SJCRH30 (cell line): ENCODE data around the gene SH3D19. TPM values are rescaled to one million over a fixed set of nuclear protein-coding genes. Genes with fewer than 3 reads are reported as not detected.
"Not testable (repeated sequence)": the region's sequence is repeated elsewhere in the genome, so short reads cannot be mapped to it uniquely, and the experiment has no call there.

Experiments
- DNase-seq, 2 experiments: peaks; one replicate each; pipeline ENCODE4 v3.0.0-alpha.2; 2015 to 2020
- H3K27ac ChIP-seq: fragments of 250-450 bp; sonication (Bioruptor Pico); 2 replicates; pipeline ENCODE4 v1.5.1; 2020; ENCODE audit warnings: mild to moderate bottlenecking, moderate library complexity
- H3K27me3 ChIP-seq: fragments of 250-450 bp; sonication (Bioruptor Pico); 2 replicates; pipeline ENCODE4 v1.5.1; 2020; ENCODE audit warnings: mild to moderate bottlenecking, moderate library complexity
- H3K36me3 ChIP-seq: fragments of 250-450 bp; sonication (Bioruptor Pico); 2 replicates; pipeline ENCODE4 v1.5.1; 2020; ENCODE audit warnings: mild to moderate bottlenecking, moderate library complexity
- H3K4me1 ChIP-seq: fragments of 250-450 bp; sonication (Bioruptor Pico); 2 replicates; pipeline ENCODE4 v1.5.1; 2020; ENCODE audit warnings: mild to moderate bottlenecking, moderate library complexity
- H3K4me3 ChIP-seq: fragments of 250-450 bp; sonication (Bioruptor Pico); 2 replicates; pipeline ENCODE4 v1.5.1; 2020; ENCODE audit warnings: mild to moderate bottlenecking, moderate library complexity
- H3K9me3 ChIP-seq: fragments of 250-450 bp; sonication (Bioruptor Pico); replicated peaks from 2 replicates; pipeline ENCODE4 v1.5.1; 2020; ENCODE audit warnings: mild to moderate bottlenecking, moderate library complexity
- total RNA-seq: library from RNA; depleted of rRNA; stranded (reverse); fragments of >200 nt; shearing (Covaris generic); gene quantifications from 2 replicates; pipeline ENCODE4 v1.2.3, GENCODE V29; 2014

SH3D19 gene
- total RNA-seq, 1 experiment from 2014 or later, result 4.7 TPM

DNA sequence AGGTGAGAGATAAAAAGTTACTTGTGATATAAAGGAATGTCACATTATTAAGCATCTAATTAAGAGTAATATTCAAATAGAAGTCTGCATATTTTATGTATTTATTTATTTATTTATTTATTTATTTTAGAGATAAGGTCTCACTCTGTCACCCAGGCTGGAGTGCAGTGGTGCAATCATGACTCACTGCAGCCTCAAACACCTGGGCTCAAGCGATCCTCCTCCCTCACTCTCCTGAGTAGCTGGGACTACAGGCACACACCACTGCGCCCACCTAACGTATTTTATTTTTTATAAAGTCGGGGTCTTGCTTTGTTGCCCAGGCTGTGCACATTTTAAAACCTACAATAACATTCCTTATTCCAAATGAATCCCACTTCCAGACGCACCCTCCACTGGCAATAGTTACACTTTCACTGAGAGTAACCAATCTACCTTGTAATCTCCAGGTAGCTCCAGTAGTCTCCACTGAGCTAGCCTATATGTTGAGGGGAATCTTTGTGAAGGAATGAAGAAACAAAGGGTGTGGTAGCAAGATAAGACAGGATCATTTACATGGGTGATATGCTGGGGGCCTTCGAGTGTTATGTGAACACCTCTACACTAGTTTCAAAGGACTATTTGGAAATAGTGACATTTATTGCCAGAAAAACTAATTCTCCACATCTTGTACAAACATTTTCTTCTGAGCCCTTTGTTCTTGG lies 11.9 kb downstream of the SH3D19 start:
- Histone ChIP-seq H3K27ac (no peak overlapping the region), H3K36me3 (no peaks in the 10 kb centered on the region), H3K4me1 (peaks cover 7% of the 10 kb centered on the region; the same call in 1 of the 2 replicates), H3K27me3 (no peaks in the 10 kb centered on the region), H3K9me3 (no peaks in the 10 kb centered on the region), H3K4me3 (no peak overlapping the region)
- DNase-seq, result no peak

DNA sequence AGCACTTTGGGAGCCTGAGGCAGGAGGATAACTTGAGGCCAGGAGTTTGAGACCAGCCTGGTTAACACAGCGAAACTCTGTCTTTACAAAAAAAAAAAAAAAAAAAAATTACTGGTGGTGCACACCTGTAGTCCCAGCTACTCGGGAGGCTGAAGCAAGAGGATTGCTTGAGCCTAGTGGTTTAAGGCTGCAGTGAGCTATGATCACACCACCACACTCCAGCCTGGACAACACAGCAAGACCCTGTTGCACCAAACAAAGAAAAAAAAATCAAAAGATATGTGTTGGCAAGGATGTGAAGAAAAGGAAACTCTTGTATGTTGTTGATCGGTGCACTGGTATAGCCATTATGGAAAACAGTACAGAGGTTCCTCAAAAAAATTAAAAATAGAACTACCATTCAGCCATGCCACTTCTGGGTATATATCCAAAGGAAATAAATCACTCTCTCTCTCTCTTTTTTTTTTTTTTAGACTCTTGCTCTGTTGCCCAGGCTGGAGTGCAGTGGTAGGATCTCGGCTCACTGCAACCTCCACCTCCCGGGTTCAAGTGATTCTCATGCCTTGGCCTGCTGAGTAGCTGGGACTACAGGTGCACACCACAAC lies 15.2 kb downstream of the SH3D19 start:
- Histone ChIP-seq H3K27ac (no peak overlapping the region), H3K36me3 (no peaks in the 10 kb centered on the region), H3K4me3 (no peak overlapping the region), H3K27me3 (no peaks in the 10 kb centered on the region), H3K4me1 (no peaks in the 10 kb centered on the region), H3K9me3 (no peaks in the 10 kb centered on the region)
- no peak for DNase-seq

DNA sequence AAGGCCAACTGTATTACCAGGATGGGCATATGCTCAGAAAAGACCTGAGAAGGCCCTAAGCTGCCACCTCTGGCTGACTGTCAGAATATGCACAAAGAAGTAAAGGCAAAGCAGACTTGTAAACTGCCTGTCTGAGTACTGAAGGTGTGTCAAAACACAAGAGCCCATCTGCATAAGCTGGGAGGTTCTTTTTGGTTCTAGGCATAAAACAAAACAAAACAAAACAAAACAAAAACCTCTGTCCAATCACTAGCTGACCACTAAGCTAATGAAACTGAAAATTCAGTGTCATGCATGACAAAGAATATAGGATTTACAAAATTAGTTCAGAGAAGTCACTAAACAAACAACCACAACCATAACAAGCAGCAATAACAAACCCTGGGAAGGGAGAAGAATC lies 20.6 kb downstream of the SH3D19 start:
- Histone ChIP-seq H3K36me3 (no peaks in the 10 kb centered on the region), H3K27ac (no peak overlapping the region), H3K4me3 (no peak overlapping the region), H3K9me3 (no peaks in the 10 kb centered on the region), H3K27me3 (no peaks in the 10 kb centered on the region), H3K4me1 (no peaks in the 10 kb centered on the region)
- no peak for DNase-seq

DNA sequence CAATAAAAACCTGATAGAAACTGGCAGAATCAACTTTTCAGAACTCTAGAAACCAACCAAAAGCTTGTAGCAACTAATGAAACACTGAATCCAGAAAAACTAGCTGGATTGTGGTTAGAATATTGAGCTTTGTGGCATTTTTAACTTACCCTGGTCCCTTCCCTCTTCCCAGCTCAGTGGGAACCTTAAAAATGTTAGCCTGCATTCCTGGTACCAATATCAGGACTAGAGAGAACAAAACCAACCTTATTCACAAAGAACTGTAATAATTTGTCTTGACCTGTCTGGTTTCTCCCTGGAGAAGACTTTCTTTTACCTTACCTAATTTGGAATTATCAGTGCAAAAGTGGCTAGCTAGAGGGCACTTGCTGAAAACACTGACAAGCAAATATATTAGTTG lies 21.2 kb downstream of the SH3D19 start:
- no peaks in the 10 kb centered on the region for H3K27me3 ChIP-seq
- no peaks in the 10 kb centered on the region for H3K36me3 ChIP-seq
- H3K4me1 ChIP-seq, result no peaks in the 10 kb centered on the region
- no peak overlapping the region for H3K27ac ChIP-seq
- no peak overlapping the region for H3K4me3 ChIP-seq
- DNase-seq, result no peak
- H3K9me3 ChIP-seq, result no peaks in the 10 kb centered on the region

- Histone ChIP-seq H3K9me3 (no peaks in the 10 kb centered on the region), H3K27me3 (no peaks in the 10 kb centered on the region), H3K36me3 (no peaks in the 10 kb centered on the region), H3K4me3 (no peak overlapping the region), H3K4me1 (no peaks in the 10 kb centered on the region), H3K27ac (no peak overlapping the region)
- no peak for DNase-seq
Measured at GRCh38 chr4:151302432-151302831, 23.0 kb downstream of the SH3D19 start.

DNA sequence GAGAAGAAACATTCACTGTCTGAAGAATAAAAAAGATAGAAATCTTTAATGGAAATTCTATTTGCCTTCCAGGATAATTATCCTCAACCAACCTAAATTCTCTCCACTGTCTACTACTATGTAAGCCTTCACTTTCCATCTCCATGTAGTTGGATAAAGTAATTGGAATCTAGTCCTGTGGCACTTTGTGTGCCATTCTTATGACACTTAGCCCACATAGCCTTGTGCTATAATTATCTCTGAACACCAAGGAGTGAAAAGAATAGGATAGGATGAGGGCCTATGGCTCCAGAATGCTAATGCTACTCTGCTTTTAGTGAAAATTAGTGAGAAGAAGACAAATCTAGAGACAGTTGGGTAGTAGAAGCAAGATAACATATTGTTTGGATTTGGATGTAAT lies 28.2 kb downstream of the SH3D19 start:
- no peak for DNase-seq
- no peaks in the 10 kb centered on the region for H3K36me3 ChIP-seq
- no peaks in the 10 kb centered on the region for H3K9me3 ChIP-seq
- H3K27ac ChIP-seq, result no peak overlapping the region
- no peaks in the 10 kb centered on the region for H3K4me1 ChIP-seq
- no peaks in the 10 kb centered on the region for H3K27me3 ChIP-seq
- no peak overlapping the region for H3K4me3 ChIP-seq

DNA sequence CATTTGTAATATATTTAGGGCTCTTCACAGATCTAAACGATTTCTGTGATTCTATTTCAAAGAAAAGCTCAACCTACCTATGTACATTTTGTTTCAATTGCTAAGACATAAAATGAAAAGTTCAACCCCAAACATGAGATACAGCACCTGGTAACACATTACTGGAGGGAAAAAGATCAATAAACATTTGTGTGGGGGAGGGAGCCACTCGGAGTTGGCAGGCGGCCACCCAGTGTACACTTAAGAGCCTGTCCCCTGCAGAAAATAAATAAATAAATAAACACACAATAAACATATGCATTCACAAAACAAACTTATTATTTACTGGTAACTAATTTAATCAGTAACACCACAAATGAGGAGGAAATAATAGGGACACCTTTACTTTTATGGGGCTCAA lies 29.2 kb downstream of the SH3D19 start:
- no peak overlapping the region for H3K27ac ChIP-seq

GRCh38 chr4:151294833-151295496 lies 30.4 kb downstream of the SH3D19 start:
- Histone ChIP-seq H3K27ac (no peak overlapping the region), H3K4me3 (no peak overlapping the region), H3K9me3 (no peaks in the 10 kb centered on the region), H3K4me1 (no peaks in the 10 kb centered on the region), H3K36me3 (no peaks in the 10 kb centered on the region), H3K27me3 (no peaks in the 10 kb centered on the region)
- DNase-seq, result no peak

More for the DNA sequence above, 29.2 kb downstream of the SH3D19 start:
- Histone ChIP-seq H3K4me1 (no peaks in the 10 kb centered on the region), H3K27me3 (no peaks in the 10 kb centered on the region), H3K4me3 (no peak overlapping the region), H3K36me3 (no peaks in the 10 kb centered on the region), H3K9me3 (no peaks in the 10 kb centered on the region)
- DNase-seq, result no peak

- no peak overlapping the region for H3K4me3 ChIP-seq
- no peaks in the 10 kb centered on the region for H3K4me1 ChIP-seq
- no peak for DNase-seq
- H3K36me3 ChIP-seq, result no peaks in the 10 kb centered on the region
- H3K9me3 ChIP-seq, result no peaks in the 10 kb centered on the region
- no peak overlapping the region for H3K27ac ChIP-seq
- no peaks in the 10 kb centered on the region for H3K27me3 ChIP-seq
Measured at GRCh38 chr4:151292038-151292437, 33.4 kb downstream of the SH3D19 start.

DNA sequence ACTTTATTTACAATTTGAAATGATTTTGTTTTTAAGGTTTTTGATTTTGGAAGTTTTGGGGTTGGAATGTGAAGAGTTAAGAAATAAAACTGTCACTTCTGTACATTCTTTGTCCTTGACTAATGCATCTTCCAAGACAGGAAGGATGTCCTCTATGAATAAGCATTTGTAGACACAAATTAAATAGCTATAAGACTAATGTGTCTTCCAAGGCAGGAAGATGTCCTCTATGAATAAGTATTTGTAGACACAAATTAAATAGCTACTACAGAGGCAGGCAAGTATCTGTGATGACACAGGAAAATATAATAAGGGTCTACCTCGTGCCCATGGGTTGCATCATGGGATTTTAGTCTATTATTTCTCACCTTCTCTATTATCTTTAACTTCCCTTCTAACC lies 33.9 kb downstream of the SH3D19 start:
- no peak for DNase-seq
- no peaks in the 10 kb centered on the region for H3K4me1 ChIP-seq
- no peak overlapping the region for H3K27ac ChIP-seq
- no peaks in the 10 kb centered on the region for H3K36me3 ChIP-seq
- no peak overlapping the region for H3K4me3 ChIP-seq
- no peaks in the 10 kb centered on the region for H3K27me3 ChIP-seq
- no peaks in the 10 kb centered on the region for H3K9me3 ChIP-seq

DNA sequence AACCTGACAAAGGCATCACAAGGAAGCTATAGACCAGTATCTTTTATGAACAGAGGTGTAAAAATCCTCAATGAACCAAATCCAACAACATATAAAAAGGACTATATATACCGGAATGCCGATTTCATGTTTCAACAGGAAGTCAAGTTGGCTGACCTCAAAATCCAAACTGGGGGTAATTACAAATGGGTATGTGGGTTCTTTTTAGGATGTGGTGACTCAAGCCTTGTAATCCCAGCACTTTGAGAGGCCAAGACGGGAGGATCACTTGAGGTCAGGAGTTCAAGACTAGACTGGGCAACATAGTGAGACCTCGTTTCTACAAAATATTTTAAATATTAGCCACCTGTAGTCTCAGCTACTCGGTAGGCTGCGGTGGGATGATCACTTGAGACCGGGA lies 38.0 kb downstream of the SH3D19 start:
- no peaks in the 10 kb centered on the region for H3K9me3 ChIP-seq
- H3K36me3 ChIP-seq, result no peaks in the 10 kb centered on the region
- no peaks in the 10 kb centered on the region for H3K27me3 ChIP-seq
- H3K27ac ChIP-seq, result no peak overlapping the region
- no peak overlapping the region for H3K4me3 ChIP-seq
- no peaks in the 10 kb centered on the region for H3K4me1 ChIP-seq
- no peak for DNase-seq

GRCh38 chr4:151284534-151285245 lies 40.7 kb downstream of the SH3D19 start:
- Histone ChIP-seq H3K4me1 (no peaks in the 10 kb centered on the region), H3K27me3 (no peaks in the 10 kb centered on the region), H3K4me3 (no peak overlapping the region), H3K27ac (no peak overlapping the region), H3K9me3 (no peaks in the 10 kb centered on the region), H3K36me3 (no peaks in the 10 kb centered on the region)
- DNase-seq, result no peak

GRCh38 chr4:151276787-151277562 lies 48.4 kb downstream of the SH3D19 start, which contains the start of gene PRSS48:
PRSS48 (plus strand) TSS chr4:151277161; CDS start chr4:151277173, 12 bp downstream.
- Histone ChIP-seq H3K36me3 (no peaks in the 10 kb centered on the region), H3K27ac (no peak within 1 kb of the TSS), H3K4me3 (no peak within 1 kb of the TSS), H3K9me3 (no peaks in the 10 kb centered on the region), H3K4me1 (no peaks in the 10 kb centered on the region), H3K27me3 (no peaks in the 10 kb centered on the region)
- DNase-seq, result peak; percentile 55 to 76

- not testable (repeated sequence) for H3K36me3 ChIP-seq, H3K27ac ChIP-seq, H3K4me1 ChIP-seq, H3K27me3 ChIP-seq, H3K4me3 ChIP-seq, DNase-seq, H3K9me3 ChIP-seq
Measured at GRCh38 chr4:151268905-151269304, 56.5 kb downstream of the SH3D19 start.
